ENCODE results near the gene ZNF141. TPM values are rescaled to one million over a fixed set of nuclear protein-coding genes. Genes with fewer than 3 reads are reported as not detected.

Gene ZNF141
- total and polyA plus RNA-seq, 2 experiments from 2014 or later: 10.9 to 29.7 TPM

- no peaks in the 10 kb centered on the region for H3K4me1 ChIP-seq (ENCODE audit: low read depth)
- peaks cover 27% of the 10 kb centered on the region for H3K36me3 ChIP-seq
- no peaks in the 10 kb centered on the region for H3K27me3 ChIP-seq
- H3K27ac ChIP-seq: no peak overlapping the region
- DNase-seq (ENCODE audit: low read depth in 1 of 2, low spot score in 1 of 2): no peak
- peaks cover 25% of the 10 kb centered on the region for H3K9me3 ChIP-seq (ENCODE audit: low read depth)
- no peak overlapping the region for H3K4me3 ChIP-seq
- TF ChIP-seq, protein P1, sequence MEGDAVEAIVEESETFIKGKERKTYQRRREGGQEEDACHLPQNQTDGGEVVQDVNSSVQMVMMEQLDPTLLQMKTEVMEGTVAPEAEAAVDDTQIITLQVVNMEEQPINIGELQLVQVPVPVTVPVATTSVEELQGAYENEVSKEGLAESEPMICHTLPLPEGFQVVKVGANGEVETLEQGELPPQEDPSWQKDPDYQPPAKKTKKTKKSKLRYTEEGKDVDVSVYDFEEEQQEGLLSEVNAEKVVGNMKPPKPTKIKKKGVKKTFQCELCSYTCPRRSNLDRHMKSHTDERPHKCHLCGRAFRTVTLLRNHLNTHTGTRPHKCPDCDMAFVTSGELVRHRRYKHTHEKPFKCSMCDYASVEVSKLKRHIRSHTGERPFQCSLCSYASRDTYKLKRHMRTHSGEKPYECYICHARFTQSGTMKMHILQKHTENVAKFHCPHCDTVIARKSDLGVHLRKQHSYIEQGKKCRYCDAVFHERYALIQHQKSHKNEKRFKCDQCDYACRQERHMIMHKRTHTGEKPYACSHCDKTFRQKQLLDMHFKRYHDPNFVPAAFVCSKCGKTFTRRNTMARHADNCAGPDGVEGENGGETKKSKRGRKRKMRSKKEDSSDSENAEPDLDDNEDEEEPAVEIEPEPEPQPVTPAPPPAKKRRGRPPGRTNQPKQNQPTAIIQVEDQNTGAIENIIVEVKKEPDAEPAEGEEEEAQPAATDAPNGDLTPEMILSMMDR (IDR thresholded peaks at IDR 0.05; ENCODE audit: low read depth, low read length): no peak
These were observed 35.6 kb downstream of the ZNF141 start for GRCh38 chr4:373062-373839.

- Histone ChIP-seq H3K36me3 (peaks cover 22% of the 10 kb centered on the region), H3K4me3 (no peak overlapping the region), H3K27ac (no peak overlapping the region), H3K9me3 (ENCODE audit: low read depth) (peaks cover 25% of the 10 kb centered on the region), H3K27me3 (no peaks in the 10 kb centered on the region), H3K4me1 (ENCODE audit: low read depth) (no peaks in the 10 kb centered on the region)
- DNase-seq (ENCODE audit: low read depth in 1 of 2, low spot score in 1 of 2): no peak
- TF ChIP-seq, protein P1 (IDR thresholded peaks at IDR 0.05; ENCODE audit: low read depth, low read length): no peak
These were observed 36.9 kb downstream of the ZNF141 start for GRCh38 chr4:374298-375160.

DNA sequence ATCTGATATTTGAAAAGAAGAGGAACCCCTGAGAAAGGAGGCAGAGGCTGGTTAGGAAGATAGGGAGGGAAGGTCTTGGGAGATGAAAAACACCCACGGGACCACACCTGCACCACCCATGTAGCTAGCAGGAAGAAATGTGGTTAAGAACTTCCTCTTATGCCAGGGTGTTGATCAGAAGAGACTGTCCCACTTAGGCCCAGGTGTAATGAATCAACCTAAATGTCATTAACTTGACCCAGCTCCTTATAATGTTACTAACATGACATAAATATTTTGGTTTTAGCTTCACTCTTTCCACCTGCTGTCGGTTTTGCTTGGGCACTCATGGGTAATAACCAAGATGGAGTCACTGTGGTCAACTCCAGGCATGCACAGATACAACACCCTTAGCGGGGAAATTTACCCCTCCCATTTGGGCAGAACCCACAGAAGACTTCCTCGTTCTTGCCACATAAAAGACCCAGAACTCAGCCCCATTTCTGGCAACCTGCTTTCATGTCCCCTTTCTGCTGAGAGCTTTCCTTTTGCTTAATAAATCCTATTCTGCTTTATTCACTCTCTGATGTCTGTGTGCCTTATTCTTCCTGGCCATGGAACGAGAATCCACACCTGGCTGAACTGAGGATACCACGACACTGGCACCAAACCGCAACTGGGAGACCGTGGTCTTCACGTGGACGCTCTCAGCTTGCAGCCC lies 46.8 kb downstream of the ZNF141 start:
- Histone ChIP-seq H3K4me1 (ENCODE audit: low read depth) (no peaks in the 10 kb centered on the region), H3K36me3 (no peaks in the 10 kb centered on the region), H3K27ac (no peak overlapping the region), H3K27me3 (no peaks in the 10 kb centered on the region), H3K4me3 (no peak overlapping the region), H3K9me3 (ENCODE audit: low read depth) (peaks cover 5% of the 10 kb centered on the region)
- no peak for DNase-seq (ENCODE audit: low read depth in 1 of 2, low spot score in 1 of 2)
- TF ChIP-seq, protein P1 (IDR thresholded peaks at IDR 0.05; ENCODE audit: low read depth, low read length): no peak

GRCh38 chr4:385934-386707 lies 48.5 kb downstream of the ZNF141 start:
- TF ChIP-seq, protein P1 (IDR thresholded peaks at IDR 0.05; ENCODE audit: low read depth, low read length): no peak
- no peaks in the 10 kb centered on the region for H3K36me3 ChIP-seq
- H3K27me3 ChIP-seq: no peaks in the 10 kb centered on the region
- no peak overlapping the region for H3K4me3 ChIP-seq
- no peaks in the 10 kb centered on the region for H3K4me1 ChIP-seq (ENCODE audit: low read depth)
- peaks cover 2% of the 10 kb centered on the region for H3K9me3 ChIP-seq (ENCODE audit: low read depth)
- no peak overlapping the region for H3K27ac ChIP-seq
- no peak for DNase-seq (ENCODE audit: low read depth in 1 of 2, low spot score in 1 of 2)

- Histone ChIP-seq H3K9me3 (ENCODE audit: low read depth) (peaks cover 2% of the 10 kb centered on the region), H3K4me3 (no peak overlapping the region), H3K27me3 (no peaks in the 10 kb centered on the region), H3K4me1 (ENCODE audit: low read depth) (no peaks in the 10 kb centered on the region), H3K36me3 (no peaks in the 10 kb centered on the region), H3K27ac (no peak overlapping the region)
- TF ChIP-seq, protein P1 (IDR thresholded peaks at IDR 0.05; ENCODE audit: low read depth, low read length): no peak
- no peak for DNase-seq (ENCODE audit: low read depth in 1 of 2, low spot score in 1 of 2)
These were observed 49.1 kb downstream of the ZNF141 start for GRCh38 chr4:386708-387105.

Measured in cardiac muscle cell (in vitro differentiated cells and primary cell).